ENCODE results near the gene P2RY6. TPM values are rescaled to one million over a fixed set of nuclear protein-coding genes. Genes with fewer than 3 reads are reported as not detected.

P2RY6 gene
- total and polyA plus RNA-seq, 10 of the 15 experiments (the other 5 are each of a cell fraction or from before 2014, with no cell fraction given): 0.05 to 0.90 (median 0.22) TPM; not detected in 4

- H3K4me3 ChIP-seq: no peak overlapping the region
- ChIA-PET SMC1A (ENCODE audit: uncharacterized antibody, unreplicated experiment) (interaction anchor here (0.9 to 3.3 kb wide), 5 partner anchors 18 to 113 kb away, joined by 3 to 22 read pairs (median 4); partner anchors contain the start of gene P2RY6), RAD21 (ENCODE audit: unreplicated experiment) (interaction anchor here (1.0 to 5.0 kb wide), 3 partner anchors 46 to 113 kb away, joined by 3 to 34 read pairs (median 29); no protein-coding TSS in a partner anchor), POLR2A (interaction anchor here (1.0 kb wide), 2 partner anchors 17 to 20 kb away, joined by 3 to 4 read pairs; no protein-coding TSS in a partner anchor), CTCF (interaction anchor here (0.7 to 17.3 kb wide), 15 partner anchors 8 to 563 kb away, joined by 3 to 326 read pairs (median 15); partner anchors contain the start of gene ARHGEF17)
- no peaks in the 10 kb centered on the region for H3K9me3 ChIP-seq (replicated peaks; ENCODE audit: control insufficient read depth, insufficient read depth, low read length)
- TF ChIP-seq, protein P1, sequence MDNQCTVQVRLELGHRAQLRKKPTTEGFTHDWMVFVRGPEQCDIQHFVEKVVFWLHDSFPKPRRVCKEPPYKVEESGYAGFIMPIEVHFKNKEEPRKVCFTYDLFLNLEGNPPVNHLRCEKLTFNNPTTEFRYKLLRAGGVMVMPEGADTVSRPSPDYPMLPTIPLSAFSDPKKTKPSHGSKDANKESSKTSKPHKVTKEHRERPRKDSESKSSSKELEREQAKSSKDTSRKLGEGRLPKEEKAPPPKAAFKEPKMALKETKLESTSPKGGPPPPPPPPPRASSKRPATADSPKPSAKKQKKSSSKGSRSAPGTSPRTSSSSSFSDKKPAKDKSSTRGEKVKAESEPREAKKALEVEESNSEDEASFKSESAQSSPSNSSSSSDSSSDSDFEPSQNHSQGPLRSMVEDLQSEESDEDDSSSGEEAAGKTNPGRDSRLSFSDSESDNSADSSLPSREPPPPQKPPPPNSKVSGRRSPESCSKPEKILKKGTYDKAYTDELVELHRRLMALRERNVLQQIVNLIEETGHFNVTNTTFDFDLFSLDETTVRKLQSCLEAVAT (IDR thresholded peaks at IDR 0.05): no peak
- TF ChIP-seq STAT3 (IDR thresholded peaks at IDR 0.05; ENCODE audit: low read depth, low read length) (no peak), MEF2B (IDR thresholded peaks at IDR 0.05; ENCODE audit: partially characterized antibody, poor library complexity, severe bottlenecking) (no peak), PKNOX1 (IDR thresholded peaks at IDR 0.05) (no peak), ESRRA (IDR thresholded peaks at IDR 0.05; ENCODE audit: low read length) (no peak), BMI1 (IDR thresholded peaks at IDR 0.05; ENCODE audit: borderline replicate concordance) (no peak), SMARCA5 (IDR thresholded peaks at IDR 0.05) (no peak), TAF1 (IDR thresholded peaks at IDR 0.05; ENCODE audit: borderline replicate concordance, low read depth, low read length) (no peak), ZNF622 (IDR thresholded peaks at IDR 0.05) (no peak), PML (IDR thresholded peaks at IDR 0.05; ENCODE audit: low read length) (no peak)
- TF ChIP-seq, protein P2, sequence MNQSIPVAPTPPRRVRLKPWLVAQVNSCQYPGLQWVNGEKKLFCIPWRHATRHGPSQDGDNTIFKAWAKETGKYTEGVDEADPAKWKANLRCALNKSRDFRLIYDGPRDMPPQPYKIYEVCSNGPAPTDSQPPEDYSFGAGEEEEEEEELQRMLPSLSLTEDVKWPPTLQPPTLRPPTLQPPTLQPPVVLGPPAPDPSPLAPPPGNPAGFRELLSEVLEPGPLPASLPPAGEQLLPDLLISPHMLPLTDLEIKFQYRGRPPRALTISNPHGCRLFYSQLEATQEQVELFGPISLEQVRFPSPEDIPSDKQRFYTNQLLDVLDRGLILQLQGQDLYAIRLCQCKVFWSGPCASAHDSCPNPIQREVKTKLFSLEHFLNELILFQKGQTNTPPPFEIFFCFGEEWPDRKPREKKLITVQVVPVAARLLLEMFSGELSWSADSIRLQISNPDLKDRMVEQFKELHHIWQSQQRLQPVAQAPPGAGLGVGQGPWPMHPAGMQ (IDR thresholded peaks at IDR 0.05; ENCODE audit: borderline replicate concordance): no peak
- TF ChIP-seq, protein P3, sequence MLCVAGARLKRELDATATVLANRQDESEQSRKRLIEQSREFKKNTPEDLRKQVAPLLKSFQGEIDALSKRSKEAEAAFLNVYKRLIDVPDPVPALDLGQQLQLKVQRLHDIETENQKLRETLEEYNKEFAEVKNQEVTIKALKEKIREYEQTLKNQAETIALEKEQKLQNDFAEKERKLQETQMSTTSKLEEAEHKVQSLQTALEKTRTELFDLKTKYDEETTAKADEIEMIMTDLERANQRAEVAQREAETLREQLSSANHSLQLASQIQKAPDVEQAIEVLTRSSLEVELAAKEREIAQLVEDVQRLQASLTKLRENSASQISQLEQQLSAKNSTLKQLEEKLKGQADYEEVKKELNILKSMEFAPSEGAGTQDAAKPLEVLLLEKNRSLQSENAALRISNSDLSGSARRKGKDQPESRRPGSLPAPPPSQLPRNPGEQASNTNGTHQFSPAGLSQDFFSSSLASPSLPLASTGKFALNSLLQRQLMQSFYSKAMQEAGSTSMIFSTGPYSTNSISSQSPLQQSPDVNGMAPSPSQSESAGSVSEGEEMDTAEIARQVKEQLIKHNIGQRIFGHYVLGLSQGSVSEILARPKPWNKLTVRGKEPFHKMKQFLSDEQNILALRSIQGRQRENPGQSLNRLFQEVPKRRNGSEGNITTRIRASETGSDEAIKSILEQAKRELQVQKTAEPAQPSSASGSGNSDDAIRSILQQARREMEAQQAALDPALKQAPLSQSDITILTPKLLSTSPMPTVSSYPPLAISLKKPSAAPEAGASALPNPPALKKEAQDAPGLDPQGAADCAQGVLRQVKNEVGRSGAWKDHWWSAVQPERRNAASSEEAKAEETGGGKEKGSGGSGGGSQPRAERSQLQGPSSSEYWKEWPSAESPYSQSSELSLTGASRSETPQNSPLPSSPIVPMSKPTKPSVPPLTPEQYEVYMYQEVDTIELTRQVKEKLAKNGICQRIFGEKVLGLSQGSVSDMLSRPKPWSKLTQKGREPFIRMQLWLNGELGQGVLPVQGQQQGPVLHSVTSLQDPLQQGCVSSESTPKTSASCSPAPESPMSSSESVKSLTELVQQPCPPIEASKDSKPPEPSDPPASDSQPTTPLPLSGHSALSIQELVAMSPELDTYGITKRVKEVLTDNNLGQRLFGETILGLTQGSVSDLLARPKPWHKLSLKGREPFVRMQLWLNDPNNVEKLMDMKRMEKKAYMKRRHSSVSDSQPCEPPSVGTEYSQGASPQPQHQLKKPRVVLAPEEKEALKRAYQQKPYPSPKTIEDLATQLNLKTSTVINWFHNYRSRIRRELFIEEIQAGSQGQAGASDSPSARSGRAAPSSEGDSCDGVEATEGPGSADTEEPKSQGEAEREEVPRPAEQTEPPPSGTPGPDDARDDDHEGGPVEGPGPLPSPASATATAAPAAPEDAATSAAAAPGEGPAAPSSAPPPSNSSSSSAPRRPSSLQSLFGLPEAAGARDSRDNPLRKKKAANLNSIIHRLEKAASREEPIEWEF (IDR thresholded peaks at IDR 0.05; ENCODE audit: insufficient replicate concordance, low read depth, low read length): no peak
- H3K27me3 ChIP-seq (replicated peaks in 1 of 2; ENCODE audit: control insufficient read depth in 2 of 2, insufficient read depth in 2 of 2, low read length in 1 of 2): no peaks in the 10 kb centered on the region; a peak in 2 of 4 replicates
- DNase-seq (ENCODE audit: low read depth, low spot score): no peak
- intact Hi-C loops (cut with micrococcal nuclease; ENCODE audit: unreplicated experiment): no loop called here
- peaks cover 23% of the 10 kb centered on the region for H3K4me1 ChIP-seq (ENCODE audit: control insufficient read depth, insufficient read depth, low read length)
- in situ Hi-C loops (cut with MboI): loop anchor here (5.0 kb wide), 1 partner anchor 47 kb away; no protein-coding TSS in a partner anchor
- H3K36me3 ChIP-seq (ENCODE audit: control insufficient read depth in 2 of 2, insufficient read depth in 2 of 2, low read length in 1 of 2): no peaks in the 10 kb centered on the region
- 62% methylated on average over 4 of the region's 4 CpGs for WGBS (ENCODE audit: insufficient coverage, insufficient replicate concordance, low lambda C conversion rate, missing lambda C conversion rate)
- no peak overlapping the region for H3K9ac ChIP-seq (ENCODE audit: control insufficient read depth, insufficient read depth, low read length)
- no peaks in the 10 kb centered on the region for H4K20me1 ChIP-seq (ENCODE audit: control insufficient read depth, insufficient read depth)
- BruUV-seq (replicated peaks): no TSS peak
- H3K79me2 ChIP-seq (ENCODE audit: control insufficient read depth, insufficient read depth, low read length): no peaks in the 10 kb centered on the region
- ATAC-seq: no peak
- no peak overlapping the region for H3K27ac ChIP-seq (ENCODE audit: control insufficient read depth, insufficient read depth)
- no peak overlapping the region for H3K4me2 ChIP-seq (ENCODE audit: control insufficient read depth, insufficient read depth)
- no peak for FAIRE-seq
- no peak overlapping the region for H2AFZ ChIP-seq (ENCODE audit: control insufficient read depth, low read depth, low read length)
Measured at GRCh38 chr11:73290536-73290935, 18.4 kb downstream of the P2RY6 start.
